Activated CD8-positive, alpha-beta T cell treated with anti-CD3 and anti-CD28 coated beads for 36 hours (primary cell): Measurements from ENCODE around the gene C3orf70. TPM values are rescaled to one million over a fixed set of nuclear protein-coding genes. Genes with fewer than 3 reads are reported as not detected.

Source experiments
- ATAC-seq: fragments of 200-7000 bp; cut with Tn5 transposase; one replicate; pipeline ENCODE4 v1.10.0; 2021; ENCODE audit warnings: mild to moderate bottlenecking, moderate library complexity
- CTCF ChIA-PET: fragments of 350-600 bp; sonication (Branson Sonifier 250); formaldehyde crosslinking; loops from one replicate; lab custom pipeline; 2021; ENCODE audit warnings: antibody characterized with exemption; lab: Charles Lee
- POLR2A ChIA-PET: fragments of 350-600 bp; sonication (Branson Sonifier 250); formaldehyde crosslinking; loops from one replicate; lab custom pipeline; 2021; ENCODE audit warnings: antibody characterized with exemption; lab: Charles Lee
- DNase-seq: peaks from one replicate; pipeline ENCODE4 v3.0.0-alpha.2; 2020
- H3K27ac Mint-ChIP-seq: one replicate; pipeline ENCODE4 v1.8.0; 2021; ENCODE audit warnings: mild to moderate bottlenecking, mixed read lengths
- H3K27me3 Mint-ChIP-seq: one replicate; pipeline ENCODE4 v1.8.0; 2021; ENCODE audit warnings: mixed read lengths
- H3K36me3 Mint-ChIP-seq: one replicate; pipeline ENCODE4 v1.8.0; 2021; ENCODE audit warnings: low read depth, mixed read lengths
- H3K4me1 Mint-ChIP-seq: one replicate; pipeline ENCODE4 v1.8.0; 2021; ENCODE audit warnings: low read depth, mixed read lengths
- H3K4me3 Mint-ChIP-seq: one replicate; pipeline ENCODE4 v1.8.0; 2021; ENCODE audit warnings: mild to moderate bottlenecking, moderate library complexity, mixed read lengths
- H3K9me3 Mint-ChIP-seq: one replicate; pipeline ENCODE4 v1.8.0; 2021; ENCODE audit warnings: mixed read lengths
- CTCF ChIP-seq: fragments of 200-600 bp; IDR thresholded peaks from one replicate; pipeline ENCODE4 v1.8.0; 2022; ENCODE audit warnings: antibody characterized with exemption, mild to moderate bottlenecking
- intact Hi-C: fragments of 100-400 bp; cut with micrococcal nuclease; formaldehyde crosslinking; loops from one replicate; pipeline ENCODE4 v1.10.0; 2022
- total RNA-seq, 2 experiments: library from RNA; stranded (reverse); gene quantifications; one replicate each; pipeline ENCODE4 v1.2.3, GENCODE V29; 2021

Gene C3orf70
- total RNA-seq, 2 experiments from 2014 or later, result 0.04 TPM; not detected in 1

- no peak for ATAC-seq
- Mint-ChIP-seq H3K27me3 (no peaks in the 10 kb centered on the region), H3K4me3 (no peak overlapping the region), H3K36me3 (no peaks in the 10 kb centered on the region), H3K9me3 (no peaks in the 10 kb centered on the region), H3K4me1 (no peaks in the 10 kb centered on the region), H3K27ac (no peak overlapping the region)
- no peak for TF ChIP-seq CTCF
- DNase-seq, result no peak
- ChIA-PET POLR2A (interaction anchor here (0.5 kb wide), 1 partner anchor 187 kb away, joined by 3 read pairs; no protein-coding TSS in a partner anchor), CTCF (no interaction called here)
- intact Hi-C loops, result no loop called here
These were observed 81.5 kb downstream of the C3orf70 start for GRCh38 chr3:185071287-185071800.

- H3K27me3 Mint-ChIP-seq, result no peaks in the 10 kb centered on the region
- ATAC-seq (no peak), DNase-seq (no peak)
- POLR2A ChIA-PET, result no interaction called here
- no peak for TF ChIP-seq CTCF
- no peak overlapping the region for H3K27ac Mint-ChIP-seq
- H3K9me3 Mint-ChIP-seq, result no peaks in the 10 kb centered on the region
- intact Hi-C loops, result no loop called here
- H3K4me3 Mint-ChIP-seq, result no peak overlapping the region
- H3K36me3 Mint-ChIP-seq, result no peaks in the 10 kb centered on the region
- CTCF ChIA-PET, result no interaction called here
- no peaks in the 10 kb centered on the region for H3K4me1 Mint-ChIP-seq
These were observed 82.2 kb downstream of the C3orf70 start for GRCh38 chr3:185070491-185071286.

- POLR2A ChIA-PET, result no interaction called here
These were observed 83.5 kb downstream of the C3orf70 start for GRCh38 chr3:185069037-185070030.

GRCh38 chr3:185067173-185067572, 85.7 kb downstream of the C3orf70 start:
- DNase-seq, result no peak
- POLR2A ChIA-PET, result no interaction called here
- no peak for ATAC-seq
- no peak overlapping the region for H3K27ac Mint-ChIP-seq
- CTCF ChIA-PET, result interaction anchor here (1.2 kb wide), 1 partner anchor 241 kb away, joined by 3 read pairs; no protein-coding TSS in a partner anchor
- H3K4me3 Mint-ChIP-seq, result no peak overlapping the region
- H3K9me3 Mint-ChIP-seq, result no peaks in the 10 kb centered on the region
- no peak for TF ChIP-seq CTCF
- no peaks in the 10 kb centered on the region for H3K36me3 Mint-ChIP-seq
- intact Hi-C loops, result no loop called here
- H3K27me3 Mint-ChIP-seq, result peaks cover 2% of the 10 kb centered on the region
- no peaks in the 10 kb centered on the region for H3K4me1 Mint-ChIP-seq

More at GRCh38 chr3:185069037-185070030, 83.5 kb downstream of the C3orf70 start:
- no peak overlapping the region for H3K4me3 Mint-ChIP-seq
- no peak for TF ChIP-seq CTCF
- H3K27me3 Mint-ChIP-seq, result no peaks in the 10 kb centered on the region
- no peaks in the 10 kb centered on the region for H3K4me1 Mint-ChIP-seq
- intact Hi-C loops, result no loop called here
- CTCF ChIA-PET, result interaction anchor here (0.6 to 0.9 kb wide), 2 partner anchors 62 to 108 kb away, joined by 3 read pairs; no protein-coding TSS in a partner anchor
- H3K36me3 Mint-ChIP-seq, result no peaks in the 10 kb centered on the region
- no peak for ATAC-seq
- peak; percentile 17 for DNase-seq
- no peaks in the 10 kb centered on the region for H3K9me3 Mint-ChIP-seq
- H3K27ac Mint-ChIP-seq, result no peak overlapping the region
